WI38 (cell line): Measurements from ENCODE around the gene ARMC5.
"Not testable (repeated sequence)": the region's sequence is repeated elsewhere in the genome, so short reads cannot be mapped to it uniquely, and the experiment has no call there.

Experiments used
- H3K4me3 ChIP-seq: 2 replicates; pipeline ENCODE4 v1.5.1; 2011; ENCODE audit warnings: low read depth, mild to moderate bottlenecking, control low read depth, low read length
- CTCF ChIP-seq: IDR thresholded peaks from 2 replicates; pipeline ENCODE4 v1.5.1; 2012; ENCODE audit warnings: low read depth, mild to moderate bottlenecking, control low read depth, low read length

ARMC5 gene

GRCh38 chr16:31501226-31501965, 42.1 kb downstream of the ARMC5 start:
- H3K4me3 ChIP-seq, result no peak overlapping the region

GRCh38 chr16:31501966-31502348, 42.7 kb downstream of the ARMC5 start:
- H3K4me3 ChIP-seq, result no peak overlapping the region
- TF ChIP-seq CTCF, result no peak

More at GRCh38 chr16:31501226-31501965, 42.1 kb downstream of the ARMC5 start:
- TF ChIP-seq CTCF, result no peak

GRCh38 chr16:31502981-31503380, 43.7 kb downstream of the ARMC5 start:
- TF ChIP-seq CTCF, result no peak

GRCh38 chr16:31503555-31503954, 44.3 kb downstream of the ARMC5 start:
- not testable (repeated sequence) for H3K4me3 ChIP-seq

More at GRCh38 chr16:31502981-31503380, 43.7 kb downstream of the ARMC5 start:
- H3K4me3 ChIP-seq, result no peak overlapping the region

- no peak for TF ChIP-seq CTCF
- no peak overlapping the region for H3K4me3 ChIP-seq
Observed at GRCh38 chr16:31504159-31504558, 44.9 kb downstream of the ARMC5 start.

GRCh38 chr16:31505483-31505882, 46.2 kb downstream of the ARMC5 start:
- H3K4me3 ChIP-seq, result no peak overlapping the region
- TF ChIP-seq CTCF, result no peak

- peak overlapping the region; percentile 99 for H3K4me3 ChIP-seq
- no peak for TF ChIP-seq CTCF
Observed at GRCh38 chr16:31507617-31507928, 48.3 kb downstream of the ARMC5 start.
